ENCODE measurements around the gene FLII. TPM values are rescaled to one million over a fixed set of nuclear protein-coding genes. Genes with fewer than 3 reads are reported as not detected.

Gene FLII
- total RNA-seq, 1 experiment from 2014 or later, result 298 TPM

DNA sequence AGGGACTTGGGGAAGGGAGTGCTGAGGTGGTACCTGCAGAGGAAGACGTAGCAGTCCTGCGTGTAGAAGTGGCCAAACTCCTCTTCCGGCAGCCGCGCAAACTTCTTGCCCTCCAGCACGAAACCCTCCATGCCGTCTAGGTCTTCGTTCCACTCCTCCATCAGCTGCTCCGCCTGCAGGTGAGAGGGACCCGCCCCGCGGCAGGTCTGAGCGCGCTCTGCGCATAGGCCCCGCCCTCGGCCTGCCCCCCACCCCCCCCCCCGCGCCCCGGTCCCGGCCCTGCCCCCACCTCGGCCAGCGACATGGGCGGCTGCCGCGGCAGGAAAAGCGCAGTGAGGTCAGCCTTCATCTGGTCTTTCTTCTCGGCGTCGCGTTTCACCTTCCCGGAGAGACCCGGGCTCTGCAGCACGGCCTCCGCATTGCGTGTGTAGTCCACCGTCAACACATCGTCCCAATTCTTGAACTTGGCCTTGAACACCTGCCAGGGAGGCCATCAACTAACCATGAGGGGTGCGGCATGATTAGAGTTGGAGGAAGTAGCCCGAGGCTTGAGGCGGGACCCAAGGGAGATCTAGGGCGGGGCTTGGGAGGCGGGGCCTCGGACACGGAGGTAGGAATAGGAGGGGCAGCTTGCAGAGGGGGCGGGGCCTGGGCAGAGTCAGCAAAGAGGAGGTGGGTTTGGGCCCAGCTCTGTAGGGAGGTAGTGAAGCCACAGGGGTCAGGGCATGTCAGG is 11.5 kb downstream of the FLII start:
- peak overlapping the region; percentile 43 for H3K9ac ChIP-seq (ENCODE audit: extremely low read depth, insufficient read length, low read length)
- no peak overlapping the region for H2BK120ac ChIP-seq (ENCODE audit: low read depth, low read length, poor library complexity, severe bottlenecking)
- no peaks in the 10 kb centered on the region for H3K27me3 ChIP-seq (ENCODE audit: insufficient read depth, low read length)
- no peak overlapping the region for H2BK15ac ChIP-seq (ENCODE audit: low read depth, low read length)
- Mint-ChIP-seq H3K9me3 (no peaks in the 10 kb centered on the region; a peak in 1 of 5 replicates), H3K4me1 (peaks cover 15 to 25% of the 10 kb centered on the region in 2 experiments), H3K4me3 (peak overlapping the region; percentile 83 to 92), H3K27ac (peak overlapping the region; percentile 98 to 100 (median 100)), H3K27me3 (ENCODE audit: low read depth) (no peaks in the 10 kb centered on the region; the same call in 1 of the 2 replicates), H3K36me3 (ENCODE audit: insufficient read depth in 1 of 3, low read depth in 3 of 3) (peaks cover 22 to 85% (median 72%) of the 10 kb centered on the region in 3 experiments; a peak in 6 of 7 replicates)
- WGBS (ENCODE audit: extremely low coverage, insufficient read length, low lambda C conversion rate), result no CpG with 5 or more reads among the region's 46 CpGs
- no peak overlapping the region for H2BK5ac ChIP-seq (ENCODE audit: insufficient read length, low read length)
- no peak overlapping the region for H3K56ac ChIP-seq (ENCODE audit: insufficient read length, low read depth, low read length)
- H3K4ac ChIP-seq (ENCODE audit: low read depth, low read length), result no peak overlapping the region
- H3K79me1 ChIP-seq (ENCODE audit: insufficient read depth, low read depth, low read length, poor library complexity, severe bottlenecking), result no peaks in the 10 kb centered on the region
- no peaks in the 10 kb centered on the region for H3K79me2 ChIP-seq (ENCODE audit: insufficient read depth, low read length)
- peak overlapping the region; percentile 46 for H3K4me2 ChIP-seq (ENCODE audit: insufficient read depth, insufficient read length, low read length)
- no peaks in the 10 kb centered on the region for H3K23me2 ChIP-seq (ENCODE audit: insufficient read length, low read depth, low read length, poor library complexity, severe bottlenecking)
- no peak overlapping the region for H2AK5ac ChIP-seq (ENCODE audit: insufficient read length, low read length)
- no peaks in the 10 kb centered on the region for H3K9me3 ChIP-seq (ENCODE audit: control insufficient read depth, low read depth, low read length)
- no peak overlapping the region for H4K5ac ChIP-seq (ENCODE audit: insufficient read length, low read depth, low read length)
- no peak overlapping the region for H3T11ph ChIP-seq (ENCODE audit: low read length)
- H2AFZ ChIP-seq (ENCODE audit: low read length), result no peak overlapping the region
- H4K91ac ChIP-seq (ENCODE audit: insufficient read length, low read depth, low read length), result no peak overlapping the region
- peak overlapping the region; percentile 35 for H3K18ac ChIP-seq (ENCODE audit: insufficient read length, low read depth, low read length)
- DNase-seq, result peak; percentile 99
- H3K14ac ChIP-seq (ENCODE audit: insufficient read depth, low read length), result peak overlapping the region; percentile 43
- no peak overlapping the region for H3K23ac ChIP-seq (ENCODE audit: insufficient read length, low read depth, low read length)
- H2BK12ac ChIP-seq (ENCODE audit: insufficient read length, low read depth, low read length), result no peak overlapping the region
- peaks cover 3% of the 10 kb centered on the region for H4K20me1 ChIP-seq (ENCODE audit: control insufficient read depth, insufficient read depth, insufficient read length)
- H3K27ac ChIP-seq (ENCODE audit: insufficient read length, low read depth, low read length), result no peak overlapping the region
- peaks cover 3% of the 10 kb centered on the region; the same call in 1 of the 2 replicates for H3K4me1 ChIP-seq (ENCODE audit: insufficient read depth, low read length)
- TF ChIP-seq, protein P1, sequence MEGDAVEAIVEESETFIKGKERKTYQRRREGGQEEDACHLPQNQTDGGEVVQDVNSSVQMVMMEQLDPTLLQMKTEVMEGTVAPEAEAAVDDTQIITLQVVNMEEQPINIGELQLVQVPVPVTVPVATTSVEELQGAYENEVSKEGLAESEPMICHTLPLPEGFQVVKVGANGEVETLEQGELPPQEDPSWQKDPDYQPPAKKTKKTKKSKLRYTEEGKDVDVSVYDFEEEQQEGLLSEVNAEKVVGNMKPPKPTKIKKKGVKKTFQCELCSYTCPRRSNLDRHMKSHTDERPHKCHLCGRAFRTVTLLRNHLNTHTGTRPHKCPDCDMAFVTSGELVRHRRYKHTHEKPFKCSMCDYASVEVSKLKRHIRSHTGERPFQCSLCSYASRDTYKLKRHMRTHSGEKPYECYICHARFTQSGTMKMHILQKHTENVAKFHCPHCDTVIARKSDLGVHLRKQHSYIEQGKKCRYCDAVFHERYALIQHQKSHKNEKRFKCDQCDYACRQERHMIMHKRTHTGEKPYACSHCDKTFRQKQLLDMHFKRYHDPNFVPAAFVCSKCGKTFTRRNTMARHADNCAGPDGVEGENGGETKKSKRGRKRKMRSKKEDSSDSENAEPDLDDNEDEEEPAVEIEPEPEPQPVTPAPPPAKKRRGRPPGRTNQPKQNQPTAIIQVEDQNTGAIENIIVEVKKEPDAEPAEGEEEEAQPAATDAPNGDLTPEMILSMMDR (conservative IDR thresholded peaks at IDR 0.05), result no peak
- no peak overlapping the region for H4K8ac ChIP-seq (replicated peaks; ENCODE audit: insufficient read length, low read depth, low read length)
- no peak overlapping the region for H2BK20ac ChIP-seq (ENCODE audit: low read depth, low read length, poor library complexity, severe bottlenecking)
